RWPE2 (cell line): ENCODE data around the gene DUSP22.

Experiments used
- ATAC-seq: fragments of 200-7000 bp; cut with Tn5 transposase; 3 replicates; pipeline ENCODE4 v1.9.1; 2021; ENCODE audit warnings: low read depth
- DNase-seq: peaks from one replicate; pipeline ENCODE4 v3.0.0-alpha.2; 2020; ENCODE audit warnings: low spot score
- H3K27ac ChIP-seq: fragments of 450-650 bp; 2 replicates; pipeline ENCODE4 v1.5.1; 2017; ENCODE audit warnings: mild to moderate bottlenecking; ENCODE audit not compliant: poor library complexity, severe bottlenecking
- H3K27me3 ChIP-seq: fragments of 250-450 bp; sonication (Bioruptor Pico); 2 replicates; pipeline ENCODE4 v1.5.1; 2021; ENCODE audit warnings: mild to moderate bottlenecking, moderate library complexity; ENCODE audit not compliant: insufficient read depth, poor library complexity, severe bottlenecking
- H3K36me3 ChIP-seq: fragments of 250-450 bp; sonication (Bioruptor Pico); 2 replicates; pipeline ENCODE4 v1.5.1; 2020; ENCODE audit warnings: low read depth, mild to moderate bottlenecking, moderate library complexity
- H3K4me1 ChIP-seq: fragments of 250-450 bp; sonication (Bioruptor Pico); 2 replicates; pipeline ENCODE4 v1.5.1; 2021; ENCODE audit warnings: mild to moderate bottlenecking, moderate library complexity; ENCODE audit not compliant: insufficient read depth, poor library complexity, severe bottlenecking
- H3K4me3 ChIP-seq: fragments of 250-450 bp; sonication (Bioruptor Pico); 2 replicates; pipeline ENCODE4 v1.5.1; 2021; ENCODE audit warnings: mild to moderate bottlenecking, moderate library complexity; ENCODE audit not compliant: severe bottlenecking
- H3K9me3 ChIP-seq: fragments of 250-450 bp; sonication (Bioruptor Pico); 2 replicates; pipeline ENCODE4 v1.5.1; 2021; ENCODE audit warnings: mild to moderate bottlenecking, moderate library complexity; ENCODE audit not compliant: severe bottlenecking
- CTCF ChIP-seq: fragments of 450-650 bp; IDR thresholded peaks from one replicate; pipeline ENCODE4 v1.5.1; 2017; ENCODE audit warnings: mild to moderate bottlenecking, moderate library complexity; ENCODE audit not compliant: poor library complexity, severe bottlenecking

Gene DUSP22

DNA sequence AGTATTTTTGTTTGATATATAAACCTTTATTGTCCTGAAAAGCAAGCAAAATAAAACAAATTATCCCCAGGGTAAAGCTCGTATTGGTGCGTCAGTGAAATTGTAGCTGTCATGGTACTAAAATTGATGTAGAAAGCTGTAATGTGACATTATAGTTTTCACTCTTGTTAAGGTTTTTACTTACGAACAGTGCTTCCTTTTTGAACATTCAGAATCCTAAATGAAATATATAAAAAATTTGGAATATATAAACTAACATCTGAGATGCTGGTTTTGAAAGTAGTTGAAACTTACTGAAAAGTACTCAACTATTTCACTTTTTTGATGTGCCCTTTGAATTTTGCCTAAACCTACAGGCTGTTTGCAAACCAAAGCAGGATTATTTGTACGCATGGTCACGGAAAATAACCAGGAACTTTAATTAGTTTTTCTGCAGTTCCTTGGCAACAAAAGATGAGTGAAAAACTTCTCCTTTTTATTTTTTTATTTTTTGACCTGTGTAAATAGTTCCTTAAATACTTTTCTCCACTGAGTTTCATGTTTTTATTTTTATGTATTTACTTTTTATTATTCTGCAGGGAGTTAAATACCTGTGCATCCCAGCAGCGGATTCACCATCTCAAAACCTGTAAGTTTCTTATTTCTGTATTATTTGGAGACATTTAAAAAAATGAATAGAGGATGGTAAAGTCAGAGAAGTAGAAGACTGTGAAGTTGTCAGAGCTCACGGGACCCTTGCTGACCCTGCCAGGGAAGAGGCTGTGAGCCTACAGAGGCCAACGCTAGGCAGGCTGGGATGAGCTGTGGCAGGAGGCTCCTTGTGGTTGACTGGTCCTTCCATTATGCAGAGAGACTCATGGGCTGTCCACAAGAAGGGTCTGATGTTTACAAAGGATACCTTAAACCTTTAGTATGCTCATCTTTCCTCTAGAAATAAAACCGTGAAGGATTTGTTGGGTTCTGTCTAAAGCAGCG, 42.5 kb downstream of the DUSP22 start:
- no peak overlapping the region for H3K4me3 ChIP-seq
- no peak for DNase-seq
- H3K4me1 ChIP-seq, result no peaks in the 10 kb centered on the region
- no peaks in the 10 kb centered on the region for H3K27me3 ChIP-seq
- TF ChIP-seq CTCF, result no peak
- ATAC-seq, result no peak
- H3K9me3 ChIP-seq, result no peaks in the 10 kb centered on the region
- H3K27ac ChIP-seq, result no peak overlapping the region
- no peaks in the 10 kb centered on the region for H3K36me3 ChIP-seq

- H3K4me3 ChIP-seq, result no peak overlapping the region
- no peak overlapping the region for H3K27ac ChIP-seq
- no peak for DNase-seq
- no peaks in the 10 kb centered on the region for H3K9me3 ChIP-seq
- no peaks in the 10 kb centered on the region for H3K27me3 ChIP-seq
- no peak for TF ChIP-seq CTCF
- H3K36me3 ChIP-seq, result no peaks in the 10 kb centered on the region
- H3K4me1 ChIP-seq, result no peaks in the 10 kb centered on the region
- no peak for ATAC-seq
These were observed 43.3 kb downstream of the DUSP22 start for GRCh38 chr6:335572-335971.

GRCh38 chr6:336159-337114, 44.1 kb downstream of the DUSP22 start:
- Histone ChIP-seq H3K9me3 (no peaks in the 10 kb centered on the region), H3K27me3 (no peaks in the 10 kb centered on the region), H3K4me3 (no peak overlapping the region), H3K27ac (no peak overlapping the region), H3K36me3 (no peaks in the 10 kb centered on the region), H3K4me1 (no peaks in the 10 kb centered on the region)
- TF ChIP-seq CTCF, result no peak
- no peak; the same call in 2 of the 3 replicates for ATAC-seq
- DNase-seq, result no peak

DNA sequence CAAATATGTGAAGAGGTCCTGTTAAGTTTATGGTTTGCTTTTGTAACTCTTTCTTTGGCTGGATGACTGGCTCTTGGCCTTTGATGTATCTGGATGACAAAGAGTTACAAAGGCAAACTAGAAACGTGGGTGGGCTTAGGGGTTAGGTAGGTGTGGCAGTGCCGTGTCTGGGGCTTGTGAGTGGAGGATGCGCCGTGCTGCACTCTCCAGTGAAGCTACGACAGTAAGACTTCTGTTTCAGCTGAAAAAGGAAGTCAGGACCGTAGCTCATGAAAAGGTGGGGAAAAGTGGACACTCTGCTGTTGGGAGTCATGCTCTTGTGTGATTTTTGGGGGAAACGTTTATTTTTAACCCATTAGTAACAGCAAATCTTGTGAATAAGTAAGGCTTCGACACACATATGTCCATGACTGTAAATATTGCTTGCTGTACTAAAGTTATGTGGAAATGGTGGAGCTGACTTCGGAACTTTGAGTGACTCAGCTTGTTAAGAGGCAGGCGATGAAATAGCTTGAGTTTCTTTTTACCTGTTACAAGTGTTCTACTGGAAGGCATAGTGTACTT, 45.6 kb downstream of the DUSP22 start:
- no peak overlapping the region for H3K27ac ChIP-seq
- H3K4me3 ChIP-seq, result no peak overlapping the region
- no peaks in the 10 kb centered on the region for H3K9me3 ChIP-seq
- no peaks in the 10 kb centered on the region for H3K27me3 ChIP-seq
- ATAC-seq, result no peak
- no peak for DNase-seq
- no peaks in the 10 kb centered on the region for H3K4me1 ChIP-seq
- H3K36me3 ChIP-seq, result no peaks in the 10 kb centered on the region
- TF ChIP-seq CTCF, result no peak
